ENCODE data around the gene EVA1A.

The EVA1A gene

GRCh38 chr2:75521225-75521872 is 39.4 kb downstream of the EVA1A start:
- 94% methylated on average over 2 of the region's 3 CpGs for WGBS
- H3K36me3 ChIP-seq (ENCODE audit: insufficient read depth, low read length) = no peaks in the 10 kb centered on the region
- no peaks in the 10 kb centered on the region for H3K9me3 ChIP-seq (ENCODE audit: insufficient read depth, low read depth, low read length)
- H3K27me3 ChIP-seq (ENCODE audit: insufficient read depth, low read length) = no peaks in the 10 kb centered on the region
- no peak overlapping the region for H3K27ac ChIP-seq (ENCODE audit: low read depth, low read length)
- no peaks in the 10 kb centered on the region for H3K4me1 ChIP-seq (ENCODE audit: insufficient read depth, low read length)
- no peak overlapping the region for H3K4me3 ChIP-seq (ENCODE audit: low read length)
- no peak overlapping the region for H3K9ac ChIP-seq (ENCODE audit: low read depth, low read length)

GRCh38 chr2:75519843-75520242 is 40.9 kb downstream of the EVA1A start:
- Histone ChIP-seq H3K4me3 (ENCODE audit: low read length) (no peak overlapping the region), H3K27me3 (ENCODE audit: insufficient read depth, low read length) (no peaks in the 10 kb centered on the region), H3K36me3 (ENCODE audit: insufficient read depth, low read length) (no peaks in the 10 kb centered on the region)

GRCh38 chr2:75518638-75519465 is 41.9 kb downstream of the EVA1A start:
- Histone ChIP-seq H3K9me3 (ENCODE audit: insufficient read depth, low read depth, low read length) (no peaks in the 10 kb centered on the region), H3K36me3 (ENCODE audit: insufficient read depth, low read length) (no peaks in the 10 kb centered on the region), H3K4me3 (ENCODE audit: low read length) (no peak overlapping the region), H3K27me3 (ENCODE audit: insufficient read depth, low read length) (no peaks in the 10 kb centered on the region), H3K27ac (ENCODE audit: low read depth, low read length) (no peak overlapping the region), H3K4me1 (ENCODE audit: insufficient read depth, low read length) (no peaks in the 10 kb centered on the region), H3K9ac (ENCODE audit: low read depth, low read length) (no peak overlapping the region)
- WGBS = 93% methylated on average over 10 of the region's 10 CpGs

More at GRCh38 chr2:75519843-75520242, 40.9 kb downstream of the EVA1A start:
- Histone ChIP-seq H3K27ac (ENCODE audit: low read depth, low read length) (no peak overlapping the region), H3K9me3 (ENCODE audit: insufficient read depth, low read depth, low read length) (no peaks in the 10 kb centered on the region), H3K9ac (ENCODE audit: low read depth, low read length) (no peak overlapping the region), H3K4me1 (ENCODE audit: insufficient read depth, low read length) (no peaks in the 10 kb centered on the region)

- 91% methylated on average over 6 of the region's 6 CpGs for WGBS
- H3K4me1 ChIP-seq (ENCODE audit: insufficient read depth, low read length) = no peaks in the 10 kb centered on the region
- H3K27ac ChIP-seq (ENCODE audit: low read depth, low read length) = no peak overlapping the region
- H3K9me3 ChIP-seq (ENCODE audit: insufficient read depth, low read depth, low read length) = peaks cover 10% of the 10 kb centered on the region
- H3K36me3 ChIP-seq (ENCODE audit: insufficient read depth, low read length) = peaks cover 3% of the 10 kb centered on the region; the same call in 1 of the 2 replicates
- no peak overlapping the region for H3K4me3 ChIP-seq (ENCODE audit: low read length)
- H3K9ac ChIP-seq (ENCODE audit: low read depth, low read length) = no peak overlapping the region
- no peaks in the 10 kb centered on the region for H3K27me3 ChIP-seq (ENCODE audit: insufficient read depth, low read length)
These were observed 43.0 kb downstream of the EVA1A start for GRCh38 chr2:75517547-75518230.

GRCh38 chr2:75516378-75517360 is 44.1 kb downstream of the EVA1A start:
- 95% methylated on average over 8 of the region's 8 CpGs for WGBS
- Histone ChIP-seq H3K27me3 (ENCODE audit: insufficient read depth, low read length) (no peaks in the 10 kb centered on the region), H3K27ac (ENCODE audit: low read depth, low read length) (no peak overlapping the region), H3K9me3 (ENCODE audit: insufficient read depth, low read depth, low read length) (peaks cover 16% of the 10 kb centered on the region), H3K36me3 (ENCODE audit: insufficient read depth, low read length) (peaks cover 4% of the 10 kb centered on the region; the same call in 1 of the 2 replicates), H3K4me1 (ENCODE audit: insufficient read depth, low read length) (no peaks in the 10 kb centered on the region), H3K9ac (ENCODE audit: low read depth, low read length) (no peak overlapping the region), H3K4me3 (ENCODE audit: low read length) (no peak overlapping the region)

- 93% methylated on average over 7 of the region's 7 CpGs for WGBS
- H3K27me3 ChIP-seq (ENCODE audit: insufficient read depth, low read length) = no peaks in the 10 kb centered on the region
These were observed 45.0 kb downstream of the EVA1A start for GRCh38 chr2:75515584-75516368.

GRCh38 chr2:75513616-75514170 is 47.0 kb downstream of the EVA1A start:
- no peak overlapping the region for H3K9ac ChIP-seq (ENCODE audit: low read depth, low read length)
- H3K4me1 ChIP-seq (ENCODE audit: insufficient read depth, low read length) = no peaks in the 10 kb centered on the region
- no peak overlapping the region for H3K4me3 ChIP-seq (ENCODE audit: low read length)
- H3K9me3 ChIP-seq (ENCODE audit: insufficient read depth, low read depth, low read length) = peaks cover 25% of the 10 kb centered on the region
- peaks cover 4% of the 10 kb centered on the region; the same call in 1 of the 2 replicates for H3K36me3 ChIP-seq (ENCODE audit: insufficient read depth, low read length)
- no peak overlapping the region for H3K27ac ChIP-seq (ENCODE audit: low read depth, low read length)
- WGBS = 95% methylated on average over 3 of the region's 4 CpGs
- no peaks in the 10 kb centered on the region for H3K27me3 ChIP-seq (ENCODE audit: insufficient read depth, low read length)

More at GRCh38 chr2:75515584-75516368, 45.0 kb downstream of the EVA1A start:
- H3K9ac ChIP-seq (ENCODE audit: low read depth, low read length) = no peak overlapping the region
- H3K4me1 ChIP-seq (ENCODE audit: insufficient read depth, low read length) = no peaks in the 10 kb centered on the region
- no peak overlapping the region for H3K4me3 ChIP-seq (ENCODE audit: low read length)
- no peak overlapping the region for H3K27ac ChIP-seq (ENCODE audit: low read depth, low read length)
- H3K36me3 ChIP-seq (ENCODE audit: insufficient read depth, low read length) = peaks cover 4% of the 10 kb centered on the region; the same call in 1 of the 2 replicates
- H3K9me3 ChIP-seq (ENCODE audit: insufficient read depth, low read depth, low read length) = peaks cover 16% of the 10 kb centered on the region

GRCh38 chr2:75512455-75513212 is 48.1 kb downstream of the EVA1A start:
- Histone ChIP-seq H3K36me3 (ENCODE audit: insufficient read depth, low read length) (peaks cover 4% of the 10 kb centered on the region; the same call in 1 of the 2 replicates), H3K9ac (ENCODE audit: low read depth, low read length) (no peak overlapping the region), H3K4me3 (ENCODE audit: low read length) (no peak overlapping the region), H3K4me1 (ENCODE audit: insufficient read depth, low read length) (no peaks in the 10 kb centered on the region), H3K27ac (ENCODE audit: low read depth, low read length) (no peak overlapping the region), H3K27me3 (ENCODE audit: insufficient read depth, low read length) (no peaks in the 10 kb centered on the region), H3K9me3 (ENCODE audit: insufficient read depth, low read depth, low read length) (peaks cover 25% of the 10 kb centered on the region)

GRCh38 chr2:75506101-75506697 is 54.5 kb downstream of the EVA1A start:
- peaks cover 9% of the 10 kb centered on the region for H3K9me3 ChIP-seq (ENCODE audit: insufficient read depth, low read depth, low read length)
- no peak overlapping the region for H3K9ac ChIP-seq (ENCODE audit: low read depth, low read length)
- H3K27me3 ChIP-seq (ENCODE audit: insufficient read depth, low read length) = no peaks in the 10 kb centered on the region
- no peak overlapping the region for H3K27ac ChIP-seq (ENCODE audit: low read depth, low read length)
- no peaks in the 10 kb centered on the region for H3K4me1 ChIP-seq (ENCODE audit: insufficient read depth, low read length)
- no peak overlapping the region for H3K4me3 ChIP-seq (ENCODE audit: low read length)
- no peaks in the 10 kb centered on the region for H3K36me3 ChIP-seq (ENCODE audit: insufficient read depth, low read length)
- WGBS = 89% methylated on average over 1 of the region's 1 CpG

All from HUES64 (cell line).